Esophagus muscularis mucosa (tissue), 4 donors: ENCODE results near the gene MRPS33.

ENCODE experiments used
- EP300 ChIP-seq: sonication (generic); formaldehyde crosslinking; IDR thresholded peaks from one replicate; pipeline ENCODE4 v1.6.1; 2017; ENCODE audit warnings: antibody characterized with exemption
- POLR2A ChIP-seq: fragments of 450-650 bp; IDR thresholded peaks from one replicate; pipeline ENCODE4 v1.6.1; 2017; ENCODE audit warnings: antibody characterized with exemption, moderate library complexity, mild to moderate bottlenecking, low read depth
- POLR2AphosphoS5 ChIP-seq, 2 donors: sonication (generic); formaldehyde crosslinking; IDR thresholded peaks; one replicate each; pipeline ENCODE4 v1.6.1; 2017; ENCODE audit warnings: antibody characterized with exemption in 2 of 2
- TF ChIP-seq, protein P1 (sequence below), 3 experiments: fragments of 200-600 bp in 2 of 3; fragments of 450-650 bp in 1 of 3; sonication (generic) in 2 of 3; IDR thresholded peaks; one replicate each; pipeline ENCODE4 v1.5.1; 2017 to 2019; ENCODE audit warnings: antibody characterized with exemption in 3 of 3, mild to moderate bottlenecking in 2 of 3, moderate library complexity in 1 of 3

DNA sequence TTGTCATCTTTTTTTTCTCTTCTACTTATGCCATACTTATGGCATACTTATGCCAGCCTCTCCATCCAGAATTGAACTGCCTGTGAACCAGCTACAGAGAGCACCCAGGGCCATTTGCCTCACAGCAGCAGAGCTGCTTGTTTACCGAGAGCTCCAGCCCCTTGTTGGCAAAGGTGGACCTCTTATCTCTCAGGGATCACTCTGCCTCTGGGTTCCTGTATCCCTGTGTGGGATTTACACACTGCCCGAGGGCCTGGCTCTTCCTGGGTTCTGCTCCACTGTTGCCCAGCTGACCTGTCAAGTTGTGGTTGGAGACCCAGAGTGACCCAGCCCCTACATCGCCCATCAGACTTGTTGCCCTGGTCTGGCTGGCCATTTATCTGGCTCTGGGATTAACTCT is 22.3 kb downstream of the MRPS33 start:
- no peak for TF ChIP-seq POLR2A
- TF ChIP-seq, protein P1, sequence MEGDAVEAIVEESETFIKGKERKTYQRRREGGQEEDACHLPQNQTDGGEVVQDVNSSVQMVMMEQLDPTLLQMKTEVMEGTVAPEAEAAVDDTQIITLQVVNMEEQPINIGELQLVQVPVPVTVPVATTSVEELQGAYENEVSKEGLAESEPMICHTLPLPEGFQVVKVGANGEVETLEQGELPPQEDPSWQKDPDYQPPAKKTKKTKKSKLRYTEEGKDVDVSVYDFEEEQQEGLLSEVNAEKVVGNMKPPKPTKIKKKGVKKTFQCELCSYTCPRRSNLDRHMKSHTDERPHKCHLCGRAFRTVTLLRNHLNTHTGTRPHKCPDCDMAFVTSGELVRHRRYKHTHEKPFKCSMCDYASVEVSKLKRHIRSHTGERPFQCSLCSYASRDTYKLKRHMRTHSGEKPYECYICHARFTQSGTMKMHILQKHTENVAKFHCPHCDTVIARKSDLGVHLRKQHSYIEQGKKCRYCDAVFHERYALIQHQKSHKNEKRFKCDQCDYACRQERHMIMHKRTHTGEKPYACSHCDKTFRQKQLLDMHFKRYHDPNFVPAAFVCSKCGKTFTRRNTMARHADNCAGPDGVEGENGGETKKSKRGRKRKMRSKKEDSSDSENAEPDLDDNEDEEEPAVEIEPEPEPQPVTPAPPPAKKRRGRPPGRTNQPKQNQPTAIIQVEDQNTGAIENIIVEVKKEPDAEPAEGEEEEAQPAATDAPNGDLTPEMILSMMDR (IDR thresholded peaks at IDR 0.05): no peak
- no peak for TF ChIP-seq POLR2AphosphoS5 (IDR thresholded peaks at IDR 0.05)
- TF ChIP-seq EP300: no peak
